Immature natural killer cell (primary cell): ENCODE measurements around the gene RNF115. TPM values are rescaled to one million over a fixed set of nuclear protein-coding genes. Genes with fewer than 3 reads are reported as not detected.

Experiments used
- polyA plus RNA-seq, 3 donors: library from polyadenylated mRNA; unstranded; fragments of 300-500 nt; fragmentation: Illumina TruSeq; gene quantifications; one replicate each; pipeline ENCODE4 v1.2.3, GENCODE V29; 2021

Gene RNF115
- polyA plus RNA-seq, 3 donors from 2014 or later, result 4.7 to 9.4 (median 8.3) TPM

Other genes starting within 250 kb of the RNF115 start
- 10 to 100 TPM; 19.3 to 33.6 (median 28.0) TPM for gene GPR89A, start 216.1 kb downstream of the RNF115 start, polyA plus RNA-seq
- 1 to 10 TPM in 2 of 3 donors, not detected in 1; 1.5 to 2.5 TPM for gene PDZK1, start 116.7 kb downstream of the RNF115 start, polyA plus RNA-seq
- 100 to 1,000 TPM; 382 to 493 (median 435) TPM for gene CD160, start 104.6 kb downstream of the RNF115 start, polyA plus RNA-seq
- gene POLR3C, start 105 bp upstream of the RNF115 start, polyA plus RNA-seq, result 10 to 100 TPM; 34.5 to 56.4 (median 45.6) TPM
- gene NUDT17, start 21.5 kb upstream of the RNF115 start, polyA plus RNA-seq, result 1 to 10 TPM in 2 of 3 donors, not detected in 1; 3.8 to 4.1 TPM
- gene PIAS3, start 35.0 kb upstream of the RNF115 start, polyA plus RNA-seq, result 10 to 100 TPM in 2 of 3 donors, 1 to 10 TPM in 1; 9.3 to 27.1 (median 10.5) TPM
- gene ANKRD35, start 61.8 kb upstream of the RNF115 start, polyA plus RNA-seq, result under 1 TPM; 0.40 to 0.93 (median 0.86) TPM
- gene ITGA10, start 86.0 kb upstream of the RNF115 start, polyA plus RNA-seq, result not detected
- 10 to 100 TPM; 40.2 to 73.0 (median 56.9) TPM for gene PEX11B, start 94.6 kb upstream of the RNF115 start, polyA plus RNA-seq
- gene RBM8A, start 103.4 kb upstream of the RNF115 start, polyA plus RNA-seq, result 100 to 1,000 TPM; 175 to 256 (median 194) TPM
- gene LIX1L, start 133.9 kb upstream of the RNF115 start, polyA plus RNA-seq, result 10 to 100 TPM; 17.9 to 28.0 (median 20.7) TPM
- gene ANKRD34A, start 140.5 kb upstream of the RNF115 start, polyA plus RNA-seq, result under 1 TPM in 2 of 3 donors, not detected in 1; 0.11 to 0.55 TPM
- 100 to 1,000 TPM; 112 to 207 (median 119) TPM for gene POLR3GL, start 140.6 kb upstream of the RNF115 start, polyA plus RNA-seq
- 1,000 to 10,000 TPM; 3,408 to 4,367 (median 4,229) TPM for gene TXNIP, start 172.5 kb upstream of the RNF115 start, polyA plus RNA-seq
- gene HJV, start 197.6 kb upstream of the RNF115 start, polyA plus RNA-seq, result not detected